Mesothelial cell of epicardium (in vitro differentiated cells): ENCODE results near the gene HLA-F. TPM values are rescaled to one million over a fixed set of nuclear protein-coding genes. Genes with fewer than 3 reads are reported as not detected.

Experiments used
- DNase-seq, 2 experiments: peaks; one replicate each; pipeline ENCODE4 v3.0.0; 2021; ENCODE audit warnings: low spot score in 2 of 2; ENCODE audit not compliant: unreplicated experiment in 2 of 2
- H3K27ac Mint-ChIP-seq: 2 replicates; pipeline ENCODE4 v1.8.0; 2021; ENCODE audit warnings: mixed read lengths
- H3K27me3 Mint-ChIP-seq: 2 replicates; pipeline ENCODE4 v1.8.0; 2021; ENCODE audit warnings: low read depth, mixed read lengths
- H3K36me3 Mint-ChIP-seq: 2 replicates; pipeline ENCODE4 v1.8.0; 2021; ENCODE audit warnings: mixed read lengths
- H3K4me1 Mint-ChIP-seq: 2 replicates; pipeline ENCODE4 v1.8.0; 2021; ENCODE audit warnings: mixed read lengths
- H3K4me3 Mint-ChIP-seq: 2 replicates; pipeline ENCODE4 v1.8.0; 2021; ENCODE audit warnings: mild to moderate bottlenecking, moderate library complexity, mixed read lengths
- H3K9me3 Mint-ChIP-seq: 2 replicates; pipeline ENCODE4 v1.8.0; 2021; ENCODE audit warnings: mixed read lengths
- CTCF ChIP-seq: fragments of 200-600 bp; sonication (generic); IDR thresholded peaks from one replicate; pipeline ENCODE4 v1.5.0; 2021; ENCODE audit warnings: antibody characterized with exemption; ENCODE audit not compliant: unreplicated experiment
- total RNA-seq: library from RNA; stranded (reverse); gene quantifications from 3 replicates; pipeline ENCODE4 v1.2.1, GENCODE V29; 2021

Gene HLA-F
- total RNA-seq, 1 donor from 2014 or later: 2.1 TPM

DNA sequence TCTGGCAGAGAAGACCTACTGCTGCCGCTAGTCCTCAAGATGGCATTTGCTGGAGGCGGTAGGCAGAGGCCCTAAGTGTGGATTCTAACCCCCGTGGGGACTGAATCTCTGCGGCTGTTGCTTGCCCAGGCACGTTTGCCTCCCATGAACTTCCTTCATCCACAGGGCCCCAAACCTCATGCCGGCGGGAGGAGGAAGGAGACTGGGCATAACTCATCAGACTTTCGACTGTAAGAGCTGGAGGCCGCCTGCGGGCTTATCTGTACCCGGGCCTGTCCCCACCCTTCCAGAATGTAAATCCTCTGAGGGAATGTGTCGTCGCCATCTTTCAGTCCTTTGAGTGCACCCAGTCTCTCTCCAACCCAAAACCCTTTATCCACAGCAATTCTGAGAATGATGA lies 43.3 kb upstream of the HLA-F start:
- Mint-ChIP-seq H3K4me1 (peaks cover 7% of the 10 kb centered on the region), H3K4me3 (no peak overlapping the region), H3K36me3 (no peaks in the 10 kb centered on the region), H3K27ac (no peak overlapping the region), H3K9me3 (peaks cover 2% of the 10 kb centered on the region), H3K27me3 (peaks cover 4% of the 10 kb centered on the region)
- no peak for TF ChIP-seq CTCF
- DNase-seq: no peak

DNA sequence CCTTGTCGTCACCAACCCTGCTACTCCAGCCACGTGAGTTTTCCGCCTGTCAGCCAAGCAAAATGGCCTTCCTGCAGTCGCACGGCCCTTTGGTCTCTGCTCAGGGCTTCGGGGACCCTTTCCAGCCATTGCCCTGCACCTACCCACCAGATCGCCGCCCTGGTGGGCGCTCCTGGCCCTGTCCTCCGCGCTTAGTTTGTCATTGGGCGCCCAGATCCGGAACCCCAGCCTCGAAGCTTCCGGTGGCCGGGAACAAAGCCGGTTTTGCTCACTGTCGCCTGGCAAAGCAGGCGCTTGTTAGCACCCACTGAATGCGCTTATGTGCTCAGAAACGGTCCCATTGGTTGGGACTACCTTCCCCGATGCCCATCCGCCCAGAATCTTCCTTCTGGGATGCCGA lies 42.8 kb upstream of the HLA-F start:
- H3K27ac Mint-ChIP-seq: no peak overlapping the region

DNA sequence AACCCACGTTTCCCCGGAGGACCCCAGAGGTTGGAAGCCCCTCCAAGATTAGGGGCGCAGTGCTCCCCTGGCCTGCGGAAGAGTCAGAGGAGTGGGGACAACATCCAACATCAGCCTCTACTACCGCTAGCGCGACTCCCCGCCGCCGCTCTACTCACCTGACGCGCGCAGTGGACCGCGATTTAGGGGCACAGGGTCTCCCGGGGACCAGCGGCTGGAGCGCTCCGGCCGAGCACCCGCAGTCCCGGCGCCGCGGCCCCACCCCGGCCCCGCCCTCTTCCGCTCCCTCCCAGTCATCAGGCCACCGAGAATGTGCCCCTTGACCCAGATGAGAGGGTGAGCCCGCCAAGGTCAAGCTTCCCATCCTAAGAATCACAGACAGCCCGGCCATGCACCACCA lies 42.3 kb upstream of the HLA-F start, which contains the start of gene ZFP57:
ZFP57 (minus strand) TSS at position 249 of the 400 bp plus-strand sequence. CDS start 4,149 bp downstream, outside the sequence.
- H3K27ac Mint-ChIP-seq: no peak within 1 kb of the TSS
- H3K4me3 Mint-ChIP-seq: no peak within 1 kb of the TSS
- DNase-seq: no peak
- H3K9me3 Mint-ChIP-seq: peaks cover 8% of the 10 kb centered on the region
- H3K27me3 Mint-ChIP-seq: peaks cover 5% of the 10 kb centered on the region
- H3K4me1 Mint-ChIP-seq: peaks cover 7% of the 10 kb centered on the region
- H3K36me3 Mint-ChIP-seq: no peaks in the 10 kb centered on the region
- no peak for TF ChIP-seq CTCF

More for the DNA sequence above, 42.8 kb upstream of the HLA-F start:
- Mint-ChIP-seq H3K9me3 (peaks cover 7% of the 10 kb centered on the region), H3K27me3 (peaks cover 5% of the 10 kb centered on the region), H3K36me3 (no peaks in the 10 kb centered on the region), H3K4me3 (no peak overlapping the region), H3K4me1 (peaks cover 7% of the 10 kb centered on the region)
- DNase-seq: no peak
- no peak for TF ChIP-seq CTCF

- Mint-ChIP-seq H3K27ac (no peak overlapping the region), H3K4me3 (no peak overlapping the region), H3K36me3 (no peaks in the 10 kb centered on the region), H3K27me3 (peaks cover 8% of the 10 kb centered on the region), H3K4me1 (peaks cover 4% of the 10 kb centered on the region), H3K9me3 (peaks cover 8% of the 10 kb centered on the region)
- DNase-seq: no peak
- TF ChIP-seq CTCF: no peak
Measured at GRCh38 chr6:29681811-29682210, 41.4 kb upstream of the HLA-F start.

DNA sequence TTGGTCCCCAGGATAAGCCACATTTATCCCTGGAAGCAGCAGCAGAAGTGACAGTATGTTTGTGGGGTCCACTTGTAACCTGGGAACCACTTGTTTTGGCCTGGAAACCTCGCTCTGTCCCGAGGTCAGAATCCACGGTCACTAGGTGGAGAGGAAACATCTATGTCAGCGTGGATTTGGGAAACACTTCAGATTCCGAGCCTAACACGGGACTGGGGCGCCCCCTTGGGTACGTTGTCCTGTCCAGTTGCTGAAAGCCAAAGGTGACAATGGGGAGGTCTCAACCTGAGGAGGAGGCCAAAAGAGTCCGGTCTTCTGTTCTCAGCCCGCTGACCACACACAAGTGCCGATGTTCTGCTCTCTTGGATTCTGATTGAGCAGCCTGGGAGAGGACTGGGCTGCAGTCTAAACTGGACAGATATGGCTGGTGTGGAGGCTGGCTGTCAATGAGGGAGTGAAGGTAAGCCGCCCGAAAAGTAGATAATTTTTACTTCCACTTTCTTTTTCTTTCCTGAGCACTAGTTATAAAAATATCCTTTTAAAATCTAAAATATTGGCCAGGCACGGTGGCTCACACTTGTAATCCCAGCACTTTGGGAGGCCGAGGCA lies 37.4 kb upstream of the HLA-F start:
- no peaks in the 10 kb centered on the region for H3K4me1 Mint-ChIP-seq
- peaks cover 8% of the 10 kb centered on the region for H3K9me3 Mint-ChIP-seq
- no peak overlapping the region for H3K4me3 Mint-ChIP-seq
- no peak overlapping the region for H3K27ac Mint-ChIP-seq
- peaks cover 13% of the 10 kb centered on the region for H3K27me3 Mint-ChIP-seq
- no peaks in the 10 kb centered on the region for H3K36me3 Mint-ChIP-seq
- no peak for TF ChIP-seq CTCF
- DNase-seq: no peak
